Right ventricle myocardium inferior (tissue), 1 donor: Measurements from ENCODE around the gene TRPM7. TPM values are rescaled to one million over a fixed set of nuclear protein-coding genes. Genes with fewer than 3 reads are reported as not detected.

Experiments
- ATAC-seq: fragments of 200-7000 bp; cut with Tn5 transposase; one replicate; pipeline ENCODE4 v1.9.1; 2020; ENCODE audit warnings: mild to moderate bottlenecking, moderate library complexity
- DNase-seq: peaks from one replicate; pipeline ENCODE4 v3.0.0; 2021; ENCODE audit errors: missing footprints
- intact Hi-C: fragments of 100-400 bp; cut with DNase I; formaldehyde crosslinking; loops from one replicate; pipeline ENCODE4 v1.11.0; 2022
- total RNA-seq: library from RNA; stranded (reverse); fragmentation: NEBNext Ultra II Directional; extraction: Animal tissue kit (Norgen Biotek cat#: 25700); gene quantifications from one replicate; pipeline ENCODE4 v1.2.1, GENCODE V29; 2021
- donor health status: DM: no; HTN: yes; CAD: no; lungs with severe emphysema.

The TRPM7 gene
- total RNA-seq, 1 donor from 2014 or later = 28.5 TPM

- no peak for DNase-seq
- no peak for ATAC-seq
- intact Hi-C loops = no loop called here
Observed at GRCh38 chr15:50519740-50520425, 166.7 kb downstream of the TRPM7 start.

- ATAC-seq (no peak), DNase-seq (no peak)
- intact Hi-C loops = no loop called here
Observed at GRCh38 chr15:50513001-50513400, 173.6 kb downstream of the TRPM7 start.

Other genes starting within 250 kb of the TRPM7 start
- not detected for gene USP50, start 140.1 kb downstream of the TRPM7 start, total RNA-seq
- gene SPPL2A, start 78.9 kb upstream of the TRPM7 start, total RNA-seq = 94.5 TPM
- 6.4 TPM for gene AP4E1, start 221.9 kb upstream of the TRPM7 start, total RNA-seq